ENCODE results near the gene LYZL4.

LYZL4 gene

GRCh38 chr3:42451546-42452230, 41.3 kb upstream of the LYZL4 start:
- H2AFZ ChIP-seq (ENCODE audit: low read depth, low read length, severe bottlenecking), result no peak overlapping the region
- H3K9me3 ChIP-seq (ENCODE audit: insufficient read depth, low read length), result no peaks in the 10 kb centered on the region
- H3F3A ChIP-seq (ENCODE audit: insufficient read depth), result no peaks in the 10 kb centered on the region
- no peaks in the 10 kb centered on the region for H3K9me2 ChIP-seq (replicated peaks; ENCODE audit: insufficient read depth, low read length)
- H3K27me3 ChIP-seq (ENCODE audit: low read length), result no peaks in the 10 kb centered on the region
- no peaks in the 10 kb centered on the region for H3K79me2 ChIP-seq (ENCODE audit: insufficient read depth, low read length)
- H3K9ac ChIP-seq (ENCODE audit: low read length), result no peak overlapping the region
- TF ChIP-seq CTCF (IDR thresholded peaks at IDR 0.05; ENCODE audit: insufficient read depth, low read length, poor library complexity, severe bottlenecking), result no peak
- no peak for TF ChIP-seq EZH2phosphoT487 (conservative IDR thresholded peaks at IDR 0.05; ENCODE audit: low read length)
- no peaks in the 10 kb centered on the region for H4K20me1 ChIP-seq (ENCODE audit: low read depth, low read length)
- H3K4me3 ChIP-seq (ENCODE audit: insufficient read depth, low read length, poor library complexity, severe bottlenecking), result no peak overlapping the region
- no peak overlapping the region for H3K27ac ChIP-seq (ENCODE audit: low read depth, low read length)
- no peaks in the 10 kb centered on the region for H3K36me3 ChIP-seq (ENCODE audit: low read length)
- no peak overlapping the region for H3K4me2 ChIP-seq (ENCODE audit: low read depth, low read length, poor library complexity, severe bottlenecking)

- no peak overlapping the region for H3K9ac ChIP-seq (ENCODE audit: low read length)
- H3F3A ChIP-seq (ENCODE audit: insufficient read depth), result no peaks in the 10 kb centered on the region
- H2AFZ ChIP-seq (ENCODE audit: low read depth, low read length, severe bottlenecking), result no peak overlapping the region
- H3K27me3 ChIP-seq (ENCODE audit: low read length), result no peaks in the 10 kb centered on the region
- no peaks in the 10 kb centered on the region for H3K79me2 ChIP-seq (ENCODE audit: insufficient read depth, low read length)
- H3K9me3 ChIP-seq (ENCODE audit: insufficient read depth, low read length), result no peaks in the 10 kb centered on the region
- no peak overlapping the region for H3K4me3 ChIP-seq (ENCODE audit: insufficient read depth, low read length, poor library complexity, severe bottlenecking)
- no peak for TF ChIP-seq CTCF (IDR thresholded peaks at IDR 0.05; ENCODE audit: insufficient read depth, low read length, poor library complexity, severe bottlenecking)
- no peak for TF ChIP-seq EZH2phosphoT487 (conservative IDR thresholded peaks at IDR 0.05; ENCODE audit: low read length)
- H3K27ac ChIP-seq (ENCODE audit: low read depth, low read length), result no peak overlapping the region
- no peaks in the 10 kb centered on the region for H4K20me1 ChIP-seq (ENCODE audit: low read depth, low read length)
- no peaks in the 10 kb centered on the region for H3K36me3 ChIP-seq (ENCODE audit: low read length)
- H3K4me2 ChIP-seq (ENCODE audit: low read depth, low read length, poor library complexity, severe bottlenecking), result no peak overlapping the region
- no peaks in the 10 kb centered on the region for H3K9me2 ChIP-seq (replicated peaks; ENCODE audit: insufficient read depth, low read length)
These were observed 40.7 kb upstream of the LYZL4 start for GRCh38 chr3:42451116-42451515.

- Histone ChIP-seq H3K79me2 (ENCODE audit: insufficient read depth, low read length) (no peaks in the 10 kb centered on the region), H3K9ac (ENCODE audit: low read length) (no peak overlapping the region), H3K9me2 (replicated peaks; ENCODE audit: insufficient read depth, low read length) (no peaks in the 10 kb centered on the region), H3F3A (ENCODE audit: insufficient read depth) (no peaks in the 10 kb centered on the region), H3K4me3 (ENCODE audit: insufficient read depth, low read length, poor library complexity, severe bottlenecking) (no peak overlapping the region), H3K9me3 (ENCODE audit: insufficient read depth, low read length) (no peaks in the 10 kb centered on the region), H3K36me3 (ENCODE audit: low read length) (no peaks in the 10 kb centered on the region), H3K4me2 (ENCODE audit: low read depth, low read length, poor library complexity, severe bottlenecking) (no peak overlapping the region), H3K27me3 (ENCODE audit: low read length) (no peaks in the 10 kb centered on the region), H2AFZ (ENCODE audit: low read depth, low read length, severe bottlenecking) (no peak overlapping the region), H3K27ac (ENCODE audit: low read depth, low read length) (no peak overlapping the region), H4K20me1 (ENCODE audit: low read depth, low read length) (no peaks in the 10 kb centered on the region)
- TF ChIP-seq CTCF (IDR thresholded peaks at IDR 0.05; ENCODE audit: insufficient read depth, low read length, poor library complexity, severe bottlenecking) (no peak), EZH2phosphoT487 (conservative IDR thresholded peaks at IDR 0.05; ENCODE audit: low read length) (no peak)
These were observed 40.2 kb upstream of the LYZL4 start for GRCh38 chr3:42450567-42450966.

Measured in SU-DHL-6 (cell line).